GM21576 (cell line): Measurements from ENCODE around the gene SLC17A7.

Experiments
- ATAC-seq: cut with Tn5 transposase; IDR thresholded peaks from one replicate; pipeline ENCODE4 v1.9.1; 2021; ENCODE audit warnings: mild to moderate bottlenecking, moderate library complexity; ENCODE audit not compliant: unreplicated experiment

Gene SLC17A7

DNA sequence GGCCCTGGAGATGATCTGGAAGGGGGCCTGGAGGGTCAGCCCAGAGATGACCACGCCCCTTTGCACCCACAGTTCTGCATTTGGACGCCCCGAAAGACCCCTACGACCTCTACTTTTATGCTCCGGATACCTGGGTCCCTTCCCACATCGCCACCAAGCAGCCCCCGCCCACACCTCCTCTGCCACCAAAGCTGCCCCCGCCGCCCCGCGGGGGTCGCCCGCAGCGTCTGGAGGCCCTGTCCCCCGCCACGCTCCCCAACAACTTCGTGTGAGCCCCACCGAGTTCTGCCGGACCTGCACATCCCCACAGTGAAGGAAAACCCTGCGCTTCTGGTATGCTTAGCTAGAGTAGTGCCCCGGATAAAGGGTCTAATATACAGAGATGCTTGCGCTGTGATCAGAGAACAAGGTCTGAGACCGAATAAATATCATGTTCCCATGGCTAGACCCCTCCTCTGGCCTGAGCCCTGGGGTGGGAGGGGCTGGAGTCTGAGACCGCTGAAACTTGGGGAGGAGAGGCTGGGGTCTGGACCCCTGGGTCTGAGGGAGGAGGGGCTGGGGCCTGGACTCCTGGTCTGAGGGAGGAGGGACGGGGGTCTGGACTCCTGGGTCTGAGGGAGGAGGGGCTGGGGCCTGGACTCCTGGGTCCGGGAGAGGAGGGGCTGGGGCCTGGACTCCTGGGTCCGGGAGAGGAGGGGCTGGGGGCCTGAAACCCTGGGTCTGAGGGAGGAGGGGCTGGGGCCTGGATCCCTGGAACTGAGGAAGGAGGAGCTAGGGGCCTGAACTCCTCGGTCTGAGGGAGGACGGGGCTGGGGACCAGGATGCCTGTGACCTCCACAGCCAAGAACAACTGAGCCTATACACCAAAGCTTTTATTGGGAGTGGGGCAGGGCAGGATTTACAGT lies 12.5 kb downstream of the SLC17A7 start:
- no peak for ATAC-seq

DNA sequence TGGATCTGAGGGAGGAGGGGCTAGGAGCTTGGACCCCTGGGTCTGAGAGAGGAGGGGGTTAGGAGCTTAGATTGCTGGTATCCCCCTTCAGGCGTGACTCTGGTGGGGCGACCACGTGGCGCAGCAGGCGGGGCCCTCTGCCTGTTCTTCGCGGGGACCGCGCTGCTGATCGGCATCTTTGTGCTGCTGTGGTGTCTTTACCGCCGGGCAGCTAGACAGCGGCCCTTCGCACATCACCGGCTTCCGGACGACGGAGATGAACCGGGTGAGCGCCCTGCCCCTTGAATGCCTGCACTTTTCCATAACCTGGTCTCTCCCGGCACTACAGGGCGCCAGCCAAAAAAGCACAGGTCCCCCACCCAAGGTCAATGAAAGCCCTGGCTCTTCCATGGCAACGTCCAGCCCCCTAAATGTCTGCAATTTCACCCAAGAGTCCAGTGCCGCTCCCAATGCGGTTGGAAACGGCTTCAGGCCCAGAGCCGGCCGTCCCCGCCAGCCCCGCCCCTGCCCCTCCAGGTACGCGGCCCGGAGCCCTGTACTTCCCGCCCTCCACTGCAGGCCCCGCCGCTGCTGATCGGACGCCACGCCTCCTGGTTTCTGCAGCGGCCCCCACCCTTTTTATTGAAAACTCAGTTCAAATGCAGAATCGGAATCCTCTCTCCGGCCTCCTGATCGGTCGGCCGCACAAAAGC lies 13.3 kb downstream of the SLC17A7 start:
- no peak for ATAC-seq

DNA sequence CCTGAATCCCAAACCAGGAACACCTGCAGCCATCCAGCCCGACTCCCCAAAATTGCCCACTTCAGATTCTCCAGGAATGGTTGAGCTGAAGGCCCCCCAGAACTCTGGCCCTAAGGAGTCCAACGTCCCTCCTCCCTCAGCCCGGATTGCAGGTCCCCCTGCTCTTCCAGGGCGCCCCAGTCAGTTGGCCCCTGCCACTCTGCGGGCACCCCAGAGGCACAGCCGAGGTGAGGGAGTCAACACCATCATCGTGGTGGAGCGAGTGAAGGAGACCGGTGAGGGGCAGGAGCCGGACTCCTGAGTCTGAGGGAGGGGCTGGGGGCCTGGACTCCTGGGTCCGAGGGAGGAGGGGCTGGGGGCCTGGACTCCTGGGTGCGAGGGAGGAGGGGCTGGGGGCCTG lies 14.0 kb downstream of the SLC17A7 start:
- ATAC-seq = no peak

DNA sequence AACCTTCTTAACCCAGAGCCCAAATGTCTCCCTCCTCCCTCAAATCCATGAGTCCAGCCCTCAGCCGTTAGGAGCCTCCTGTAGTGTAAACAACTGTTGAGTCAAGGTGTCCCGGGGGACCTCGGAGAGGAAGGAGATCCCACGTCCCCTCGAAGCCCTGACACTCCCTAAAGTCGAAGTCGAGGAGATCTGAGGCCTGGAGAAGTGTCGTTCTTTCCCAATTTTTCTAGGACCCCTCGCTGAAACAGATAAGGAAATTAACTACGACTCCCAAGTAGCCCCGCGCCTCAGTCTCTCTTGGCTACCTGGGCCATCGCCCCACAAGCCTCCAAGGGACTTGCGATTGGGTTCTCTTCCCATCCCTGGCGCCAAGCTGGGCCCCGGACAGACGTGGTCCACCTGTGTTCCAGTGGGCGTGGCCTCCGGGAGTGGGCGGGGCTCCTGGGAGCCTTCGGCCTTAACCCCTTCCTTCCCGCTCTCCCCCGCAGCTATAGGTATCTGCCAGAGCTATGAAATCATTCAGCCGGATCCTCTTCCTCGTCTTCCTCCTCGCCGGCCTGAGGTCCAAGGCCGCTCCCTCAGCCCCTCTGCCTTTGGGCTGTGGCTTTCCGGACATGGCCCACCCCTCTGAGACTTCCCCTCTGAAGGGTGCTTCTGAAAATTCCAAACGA lies 15.3 kb downstream of the SLC17A7 start:
- ATAC-seq = no peak

DNA sequence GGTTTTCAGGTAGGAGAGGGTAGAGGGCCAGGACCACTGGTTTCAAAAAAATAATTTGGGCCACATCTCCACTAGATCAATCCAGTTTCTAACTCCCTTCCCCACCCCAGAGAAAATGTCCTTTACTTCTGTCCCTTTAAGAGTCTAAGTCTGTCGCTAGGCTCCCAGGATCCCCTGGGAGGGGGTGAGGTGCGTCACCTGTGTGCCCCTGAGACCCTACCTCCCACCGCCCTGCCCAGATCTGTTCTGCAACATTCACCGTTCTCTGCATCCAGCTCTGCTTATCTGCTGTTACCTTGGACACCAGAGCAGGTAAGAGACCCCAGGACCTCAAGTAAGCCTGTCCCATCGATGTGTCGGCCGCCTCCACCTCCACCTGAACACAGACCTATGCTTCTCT lies 16.1 kb downstream of the SLC17A7 start, which contains the start of gene GFY:
Gene GFY, plus strand, starts transcription at position 211 of the 400 bp plus-strand sequence. CDS start 1,043 bp downstream, outside the sequence.
- ATAC-seq = no peak

DNA sequence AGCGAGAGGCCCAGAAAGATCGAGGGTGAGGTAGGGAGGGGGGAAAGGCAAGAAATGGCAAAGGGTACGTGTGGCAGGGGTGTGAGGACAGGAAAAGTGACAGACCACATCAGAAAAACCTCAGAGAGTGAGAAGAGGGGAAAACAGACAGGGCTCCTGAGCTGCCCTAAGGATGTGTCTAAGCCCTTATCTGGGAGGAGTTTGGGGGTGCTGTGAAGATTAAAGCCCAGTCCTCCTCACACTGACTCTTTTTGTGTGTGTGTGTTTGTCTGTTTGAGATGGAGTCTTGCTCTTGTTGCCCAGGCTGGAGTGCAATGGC lies 17.4 kb downstream of the SLC17A7 start:
- ATAC-seq = no peak

DNA sequence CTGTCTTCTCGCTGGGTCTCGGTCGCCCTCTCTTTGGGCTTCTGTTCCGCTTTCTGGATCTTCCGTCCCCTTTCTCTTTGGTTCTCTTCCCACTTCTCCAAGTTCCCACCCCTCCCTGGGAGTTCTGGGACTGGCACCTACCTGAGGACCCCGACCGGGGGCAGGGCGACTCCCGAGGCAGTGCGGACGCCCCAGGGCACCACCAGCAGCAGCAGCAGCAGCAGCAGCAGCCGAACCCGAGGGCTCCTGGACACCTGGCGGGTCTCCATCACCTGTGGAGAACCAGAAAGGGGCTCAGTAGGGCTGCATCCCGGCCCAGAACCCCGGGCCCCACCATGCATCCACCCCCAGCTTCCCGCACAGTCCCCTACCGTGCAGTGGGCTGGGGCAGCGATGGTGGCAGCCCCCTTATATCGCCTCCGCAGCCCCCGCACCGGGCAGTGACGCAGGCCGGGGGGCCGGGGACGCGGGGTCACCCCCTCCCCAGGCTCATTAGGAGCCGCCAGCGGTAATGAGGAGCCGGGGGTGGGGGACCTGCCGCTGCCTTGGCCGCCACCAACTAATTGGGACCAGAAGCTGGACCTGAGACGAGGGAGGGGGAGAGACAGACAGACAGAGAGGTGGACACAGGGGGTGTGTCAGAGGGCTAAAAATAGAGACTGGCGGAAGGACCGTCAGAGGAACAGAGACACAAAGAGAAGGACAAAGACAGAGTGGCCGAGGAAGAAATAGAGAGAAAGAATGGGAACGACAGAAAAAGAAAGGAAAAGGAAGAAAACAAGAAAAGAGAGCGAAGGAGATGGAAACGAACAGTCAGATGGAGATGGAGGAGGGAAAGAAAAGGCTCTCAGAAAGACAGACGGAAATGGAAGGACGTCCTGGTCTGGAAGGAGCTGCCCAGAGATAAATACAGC lies 18.0 kb downstream of the SLC17A7 start, which contains the start of gene PTH2:
Gene PTH2, minus strand, starts transcription at position 371 of the 914 bp plus-strand sequence. Its CDS starts 102 bp downstream, at position 269.
- ATAC-seq = no peak

DNA sequence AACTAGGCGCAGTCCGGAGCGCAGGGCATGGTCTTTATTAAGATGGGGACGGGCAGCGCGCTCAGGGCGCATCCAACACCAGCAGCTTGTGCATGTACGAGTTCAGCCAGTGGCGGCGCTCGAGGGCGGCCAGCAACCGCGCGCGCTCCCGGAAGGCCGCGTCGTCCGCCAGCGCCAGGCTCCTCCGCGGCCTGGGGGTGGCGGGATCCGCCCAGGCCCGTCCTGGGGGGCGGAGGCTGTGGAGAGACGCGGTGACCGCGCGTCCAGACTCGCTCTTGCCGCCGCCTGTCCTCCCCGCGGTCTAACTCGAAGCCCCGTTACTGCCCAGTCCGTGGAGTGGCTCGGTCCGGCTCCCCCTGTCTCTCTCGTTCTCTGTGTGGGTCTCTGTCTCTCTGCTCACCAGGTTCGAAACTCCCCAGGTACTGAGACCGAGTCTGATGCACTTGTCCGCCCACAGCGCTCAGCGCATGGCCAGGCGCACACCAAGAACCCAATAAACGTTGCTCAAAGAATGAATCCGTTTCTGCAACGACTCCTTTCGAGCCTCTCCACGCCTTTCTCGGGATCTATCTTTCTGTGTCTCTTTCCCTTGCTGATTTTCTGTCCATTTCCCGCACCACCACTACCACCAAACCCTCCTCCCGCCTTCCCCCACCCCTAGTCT lies 18.8 kb downstream of the SLC17A7 start:
- no peak for ATAC-seq

DNA sequence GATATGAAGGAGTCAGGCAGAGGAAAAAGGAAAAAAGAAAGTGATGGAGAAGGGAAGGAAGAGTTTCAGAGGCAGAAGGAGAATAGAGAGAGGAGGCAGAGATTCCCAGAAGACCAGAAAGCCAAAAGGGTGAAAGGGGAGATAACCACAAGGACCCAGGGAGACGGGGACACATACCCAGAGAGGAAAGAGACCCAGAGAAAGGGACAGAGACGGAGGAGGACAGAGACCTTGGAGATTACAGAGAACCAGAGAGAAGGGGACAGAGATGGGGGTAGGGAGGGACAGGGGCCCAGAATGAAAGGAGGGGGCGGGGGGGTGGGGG lies 19.5 kb downstream of the SLC17A7 start:
- no peak for ATAC-seq

DNA sequence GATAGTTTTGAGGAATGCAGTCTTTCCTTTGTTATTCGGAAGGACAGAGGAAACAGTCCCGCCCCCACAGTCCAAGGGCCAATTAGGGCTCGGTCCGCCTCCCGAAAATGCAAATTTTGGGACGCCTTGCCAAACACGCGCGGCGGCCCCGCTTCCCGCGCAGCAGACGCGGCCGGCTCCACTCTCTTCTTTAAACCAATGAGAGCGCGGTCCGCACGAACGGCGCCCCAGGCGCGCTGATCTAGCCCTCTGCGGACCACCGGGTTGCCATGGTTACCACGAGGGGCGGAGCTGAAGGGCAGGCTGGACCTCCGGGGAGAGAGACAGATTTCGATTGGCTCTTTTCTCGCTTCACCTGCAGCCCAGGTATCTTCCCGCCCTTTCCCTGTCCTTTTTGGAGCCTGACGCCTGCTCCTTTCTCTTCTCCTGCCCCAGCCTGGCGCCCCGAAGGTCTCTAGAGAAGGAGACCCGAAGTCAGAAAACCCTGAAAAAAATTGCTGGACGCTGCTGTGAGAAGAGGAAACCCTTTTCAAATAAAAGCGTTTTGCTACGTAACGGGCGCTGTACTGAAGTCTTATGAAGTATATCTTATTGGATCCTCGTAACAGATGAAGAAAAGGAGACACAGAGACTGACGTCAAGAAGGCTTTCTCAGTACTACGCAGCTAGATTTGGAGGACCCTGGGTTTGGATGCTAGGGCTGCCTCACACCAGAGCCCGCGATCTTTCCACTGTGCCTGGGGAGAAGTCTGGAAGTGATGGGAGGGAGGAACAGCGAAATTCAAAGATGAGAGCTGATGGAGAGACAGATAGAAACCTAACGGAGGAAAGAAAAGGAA lies 20.1 kb downstream of the SLC17A7 start:
- no peak for ATAC-seq

DNA sequence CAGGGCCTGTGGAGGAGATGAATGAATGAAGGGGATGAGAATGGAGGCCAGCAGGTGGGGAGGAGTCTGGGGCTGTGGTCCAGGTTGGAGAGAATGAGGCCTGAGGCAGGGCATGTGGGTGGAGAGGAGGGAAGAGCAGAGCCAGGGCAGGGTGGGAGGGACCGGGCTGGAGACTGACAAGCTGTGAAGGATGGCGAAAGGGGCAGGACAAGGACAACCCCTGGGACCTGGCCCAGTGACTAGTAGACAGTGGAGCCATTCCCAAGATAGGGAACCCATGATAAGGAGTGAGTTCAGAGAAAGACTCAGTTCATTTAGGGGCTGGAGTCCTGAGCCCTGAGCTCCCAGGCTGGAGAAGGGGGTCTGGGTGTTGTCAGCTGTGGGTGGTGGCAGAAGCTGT lies 21.1 kb downstream of the SLC17A7 start:
- ATAC-seq = no peak

DNA sequence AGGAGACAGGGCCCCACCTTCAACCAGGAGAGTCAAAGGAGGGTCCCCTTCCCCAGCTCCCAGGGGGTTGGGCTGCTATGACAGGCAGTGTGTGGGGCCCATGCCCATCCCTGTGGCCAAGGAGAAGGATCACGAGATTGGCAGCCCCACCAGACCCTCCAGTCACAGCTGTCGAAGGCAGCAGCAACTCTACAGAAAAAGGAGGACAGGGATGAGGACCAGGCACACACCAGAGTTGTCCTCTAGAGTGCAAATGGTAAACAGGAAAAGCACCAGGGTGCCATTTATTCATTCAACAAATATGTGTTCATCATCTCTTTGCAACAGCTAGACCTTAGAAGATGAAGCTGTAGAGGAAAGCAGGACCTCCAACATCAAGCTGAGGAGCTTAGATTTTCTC lies 22.2 kb downstream of the SLC17A7 start:
- no peak for ATAC-seq

DNA sequence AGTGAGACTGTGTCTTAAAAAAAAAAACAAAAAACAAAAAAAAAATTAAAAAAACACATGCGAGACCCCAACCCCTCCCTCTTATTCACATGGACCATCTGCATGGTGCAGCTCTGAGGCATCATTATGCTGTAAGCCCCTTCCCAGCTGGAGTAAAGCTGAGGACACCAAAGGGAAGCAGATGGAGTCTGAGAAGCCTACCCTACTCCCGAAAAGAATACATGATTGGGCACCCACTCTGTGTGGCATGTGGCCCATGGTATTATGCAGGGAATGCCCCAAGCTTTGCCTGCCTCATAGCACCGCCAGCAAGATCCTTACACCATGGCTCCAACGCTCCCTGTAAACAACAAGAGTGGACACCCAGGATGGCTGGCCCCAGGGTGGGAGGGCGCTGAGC lies 22.8 kb downstream of the SLC17A7 start:
- no peak for ATAC-seq

DNA sequence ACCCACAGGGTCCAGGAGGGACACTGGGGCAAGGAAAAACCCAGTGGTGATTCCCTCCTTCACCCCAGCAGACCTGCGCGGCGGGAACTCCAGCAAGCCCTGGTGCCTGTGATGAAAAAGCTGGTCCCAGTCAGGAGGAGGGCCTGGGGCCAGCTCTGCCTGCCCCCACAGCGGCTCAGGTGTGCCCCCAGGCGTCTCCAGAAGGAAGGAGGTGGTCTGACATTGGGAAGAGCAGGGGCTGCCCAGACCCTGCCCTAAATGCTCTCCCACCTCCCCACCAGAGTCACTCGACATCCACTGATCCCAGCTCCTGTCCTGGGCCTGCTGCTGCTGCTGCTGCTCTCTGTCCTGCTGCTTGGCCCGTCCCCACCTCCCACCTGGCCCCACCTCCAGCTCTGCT lies 24.2 kb downstream of the SLC17A7 start:
- ATAC-seq = no peak

DNA sequence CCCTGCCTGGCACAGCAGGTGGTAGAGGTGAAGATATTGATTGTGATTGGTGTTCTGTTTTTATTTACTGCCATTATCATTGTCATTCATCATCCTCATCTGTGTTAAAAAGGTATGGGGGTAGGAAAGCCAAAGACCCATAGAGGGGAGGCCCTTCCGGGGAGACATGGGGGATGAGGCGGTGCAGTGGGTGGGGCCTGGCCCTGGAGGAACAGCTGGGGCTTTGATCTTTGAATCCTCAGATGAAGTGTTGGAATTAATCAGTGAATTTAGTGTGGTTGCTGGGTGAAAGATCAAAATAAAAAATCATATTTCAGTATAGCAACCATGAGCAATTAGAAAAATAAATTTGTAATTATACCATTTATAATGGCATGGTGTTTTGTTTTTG lies 25.5 kb downstream of the SLC17A7 start:
- ATAC-seq = no peak

DNA sequence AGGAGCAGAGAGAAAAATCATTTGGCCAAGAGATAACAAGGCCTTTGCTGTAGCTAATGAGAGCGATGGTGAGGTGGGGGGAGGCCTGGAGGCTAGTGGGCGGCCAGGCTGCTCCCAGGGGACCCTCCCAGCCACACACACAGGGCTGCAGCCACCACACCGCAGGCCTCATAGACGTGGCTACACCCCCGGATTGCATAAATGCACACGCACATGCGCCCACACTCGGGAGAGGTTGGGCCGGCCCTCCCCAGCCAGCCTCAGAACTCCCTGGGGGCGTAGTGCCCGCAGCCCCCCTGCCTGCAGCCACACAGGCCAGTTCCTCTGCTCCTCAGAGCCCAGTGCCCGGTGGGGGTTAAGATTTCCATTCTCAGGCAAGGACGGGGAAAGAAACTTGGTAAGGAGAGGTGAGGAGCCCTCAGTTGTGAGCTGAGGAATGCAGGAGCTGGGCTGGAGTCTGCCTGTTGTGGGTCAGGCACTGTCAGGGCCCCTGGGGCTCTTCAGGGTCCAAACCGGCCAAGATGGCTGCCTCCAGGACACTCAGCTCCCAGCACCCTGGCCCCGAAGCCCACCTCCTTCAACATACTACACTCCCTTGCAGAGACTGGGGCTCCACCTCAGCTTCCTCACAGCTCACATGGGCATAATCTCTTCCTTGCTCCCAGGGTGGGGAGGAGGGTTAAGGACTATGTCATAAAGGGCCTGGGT lies 26.1 kb downstream of the SLC17A7 start:
- no peak for ATAC-seq

DNA sequence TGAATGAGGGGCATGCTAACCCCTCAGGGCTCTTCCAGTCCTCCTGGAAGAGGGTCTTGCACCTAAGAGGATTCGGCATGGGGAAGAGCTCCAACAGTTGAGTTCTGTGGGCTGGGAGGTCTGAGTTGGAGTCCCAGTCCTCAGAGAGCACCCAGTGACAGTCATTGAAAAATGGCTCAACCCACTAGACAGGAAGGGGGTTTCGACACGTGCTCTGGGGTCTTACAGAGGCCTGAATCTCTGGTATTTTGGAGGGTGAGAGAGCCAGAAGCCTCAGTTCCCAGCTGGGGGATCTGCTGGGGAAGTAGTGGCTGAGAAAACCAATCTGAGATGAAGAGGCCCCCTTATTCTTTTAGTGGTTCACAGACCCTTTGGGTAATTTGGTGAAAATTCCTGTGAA lies 27.1 kb downstream of the SLC17A7 start:
- no peak for ATAC-seq

DNA sequence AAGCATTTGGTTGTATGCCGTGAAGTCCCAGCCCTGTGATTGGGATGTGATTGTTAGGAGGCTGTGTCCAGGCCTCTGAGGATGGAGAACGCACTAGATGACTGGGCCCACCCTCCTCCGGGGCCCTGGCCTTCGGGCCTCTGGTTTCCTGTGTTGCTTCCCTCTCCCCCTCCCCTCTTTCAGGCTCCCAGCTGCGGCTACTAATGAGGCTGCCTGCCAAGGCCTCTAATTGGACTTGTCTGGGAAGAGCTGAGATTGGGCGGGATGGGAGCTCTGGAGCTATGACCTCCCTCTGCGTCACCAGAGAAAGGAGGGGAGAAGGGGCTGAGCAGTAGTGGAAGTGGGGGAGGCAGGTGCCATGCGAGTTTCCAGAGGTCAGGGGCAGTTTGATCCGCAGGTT lies 28.0 kb downstream of the SLC17A7 start:
- no peak for ATAC-seq
